Peyer's patch (tissue), 4 donors: ENCODE measurements around the gene NPEPL1. TPM values are rescaled to one million over a fixed set of nuclear protein-coding genes. Genes with fewer than 3 reads are reported as not detected.

Experiments used
- DNase-seq, 3 donors: peaks; one replicate each; pipeline ENCODE4 v3.0.0-alpha.2; 2017 to 2019
- H3K27ac ChIP-seq, 4 donors: fragments of 200-600 bp; sonication (generic); one replicate each; pipeline ENCODE4 v1.5.1; 2016 to 2019
- H3K27me3 ChIP-seq, 2 donors: fragments of 200-600 bp; sonication (generic); one replicate each; pipeline ENCODE4 v1.5.1; 2019
- H3K36me3 ChIP-seq, 3 donors: fragments of 200-600 bp; sonication (generic); one replicate each; pipeline ENCODE4 v1.5.1; 2016 to 2019
- H3K4me1 ChIP-seq, 4 donors: fragments of 200-600 bp; sonication (generic); one replicate each; pipeline ENCODE4 v1.5.1; 2016 to 2019
- H3K4me3 ChIP-seq, 4 donors: fragments of 200-600 bp; sonication (generic); 1 replicate in 3 of 4; 2 replicates in 1 of 4; pipeline ENCODE4 v1.5.1; 2016 to 2019; ENCODE audit warnings: mild to moderate bottlenecking in 1 of 4
- H3K9me3 ChIP-seq, 4 donors: fragments of 200-600 bp; sonication (generic); one replicate each; pipeline ENCODE4 v1.5.1; 2016 to 2019; ENCODE audit warnings: mild to moderate bottlenecking in 1 of 4
- CTCF ChIP-seq, 6 experiments: fragments of 450-650 bp in 4 of 6; fragments of 200-600 bp in 2 of 6; sonication (generic) in 1 of 6; IDR thresholded peaks; one replicate each; pipeline ENCODE4 v1.5.1; 2017 to 2019; ENCODE audit warnings: antibody characterized with exemption in 6 of 6, mild to moderate bottlenecking in 3 of 6, moderate library complexity in 1 of 6
- POLR2A ChIP-seq, 2 donors: fragments of 450-650 bp; IDR thresholded peaks; one replicate each; pipeline ENCODE4 v1.5.1; 2017; ENCODE audit warnings: antibody characterized with exemption in 2 of 2, mild to moderate bottlenecking in 2 of 2, moderate library complexity in 2 of 2
- total RNA-seq, 4 donors: library from RNA; depleted of rRNA; stranded (reverse); fragments of >200 nt; gene quantifications; one replicate each; pipeline ENCODE4 v1.1.0, GENCODE V29; 2016

Gene NPEPL1
- total RNA-seq, 4 donors from 2014 or later = 36.3 to 80.4 (median 63.0) TPM

GRCh38 chr20:58706150-58706892, 13.7 kb downstream of the NPEPL1 start:
- TF ChIP-seq POLR2A (IDR thresholded peaks at IDR 0.05) = no peak
- TF ChIP-seq CTCF (IDR thresholded peaks at IDR 0.05) = no peak
- H3K4me1 ChIP-seq = no peaks in the 10 kb centered on the region
- no peak overlapping the region for H3K4me3 ChIP-seq
- H3K36me3 ChIP-seq = peaks cover 0 to 42% (median 0%) of the 10 kb centered on the region in 3 donors
- H3K27me3 ChIP-seq = no peaks in the 10 kb centered on the region
- H3K27ac ChIP-seq = no peak overlapping the region
- DNase-seq = peak in 1 of 3 donors; percentile 24
- no peaks in the 10 kb centered on the region for H3K9me3 ChIP-seq

DNA sequence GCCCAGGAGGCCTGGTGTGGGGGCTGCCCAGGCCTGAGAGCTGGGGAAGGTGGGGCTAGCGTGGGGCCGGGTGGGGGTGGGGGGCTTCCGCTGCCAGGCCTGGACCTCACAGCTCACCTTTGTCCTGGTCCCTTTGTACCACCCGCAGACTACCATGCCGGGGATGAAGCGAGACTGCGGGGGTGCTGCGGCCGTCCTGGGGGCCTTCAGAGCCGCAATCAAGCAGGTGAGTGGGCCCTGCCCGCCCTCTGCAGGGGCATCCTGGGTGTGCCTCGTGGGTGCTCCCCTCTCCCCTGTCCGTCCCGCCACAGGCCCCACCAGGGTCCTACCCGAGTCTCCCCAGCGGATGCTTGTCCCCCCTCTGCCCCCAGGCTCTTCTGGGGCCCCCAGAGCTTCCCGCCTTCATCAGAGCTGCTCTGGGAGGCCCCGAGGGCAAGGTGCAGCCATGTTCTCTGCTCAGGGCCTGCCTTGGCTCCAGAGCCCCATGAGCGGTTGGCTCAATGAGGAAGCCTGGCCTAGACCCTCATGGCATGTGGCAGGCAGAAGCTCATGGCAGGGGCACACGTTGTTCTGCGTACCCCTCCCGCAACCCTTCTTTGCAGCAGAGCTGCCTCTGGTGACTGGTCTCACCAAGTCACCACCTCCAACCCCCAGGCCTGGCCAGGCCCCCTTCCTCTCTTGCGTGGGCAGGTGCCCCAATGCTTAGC, 14.5 kb downstream of the NPEPL1 start:
- H3K9me3 ChIP-seq = no peaks in the 10 kb centered on the region
- H3K4me3 ChIP-seq = no peak overlapping the region
- H3K27ac ChIP-seq = no peak overlapping the region
- peak in 2 of 3 donors; percentile 12 to 39 for DNase-seq
- H3K27me3 ChIP-seq = no peaks in the 10 kb centered on the region
- peaks cover 0 to 34% (median 0%) of the 10 kb centered on the region in 3 donors for H3K36me3 ChIP-seq
- TF ChIP-seq POLR2A (IDR thresholded peaks at IDR 0.05) = no peak
- TF ChIP-seq CTCF (IDR thresholded peaks at IDR 0.05) = no peak
- H3K4me1 ChIP-seq = no peaks in the 10 kb centered on the region

DNA sequence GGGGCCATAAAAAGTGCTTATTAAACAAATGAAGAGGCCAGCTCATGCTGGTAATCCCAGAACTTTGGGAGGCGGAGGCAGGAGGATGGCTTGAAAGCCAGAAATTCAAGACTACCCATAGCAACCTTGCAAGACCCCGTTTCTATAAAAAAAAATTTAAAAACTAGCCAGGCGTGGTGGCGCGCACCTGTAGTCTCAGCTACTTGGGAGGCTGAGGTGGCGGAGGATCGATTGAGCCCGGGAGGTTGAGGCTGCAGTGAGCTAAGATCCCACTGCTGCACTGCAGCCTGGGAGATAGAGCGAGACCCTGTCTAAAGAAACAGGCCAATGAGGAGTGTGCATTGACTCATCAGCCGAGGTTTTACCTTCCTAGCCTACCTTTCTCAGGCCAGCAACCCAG, 15.2 kb downstream of the NPEPL1 start:
- Histone ChIP-seq H3K27ac (no peak overlapping the region), H3K36me3 (peaks cover 0 to 27% (median 0%) of the 10 kb centered on the region in 3 donors), H3K4me1 (no peaks in the 10 kb centered on the region), H3K9me3 (no peaks in the 10 kb centered on the region), H3K4me3 (no peak overlapping the region), H3K27me3 (no peaks in the 10 kb centered on the region)
- TF ChIP-seq POLR2A (IDR thresholded peaks at IDR 0.05) (no peak), CTCF (IDR thresholded peaks at IDR 0.05) (no peak)
- DNase-seq = no peak

- no peak for TF ChIP-seq POLR2A (IDR thresholded peaks at IDR 0.05)
- Histone ChIP-seq H3K27me3 (no peaks in the 10 kb centered on the region), H3K36me3 (peaks cover 0 to 21% (median 0%) of the 10 kb centered on the region in 3 donors), H3K27ac (no peak overlapping the region), H3K9me3 (no peaks in the 10 kb centered on the region), H3K4me1 (no peaks in the 10 kb centered on the region), H3K4me3 (no peak overlapping the region)
- peak; percentile 5 to 45 (median 34) for DNase-seq
Measured at GRCh38 chr20:58708246-58708931, 15.8 kb downstream of the NPEPL1 start.

DNA sequence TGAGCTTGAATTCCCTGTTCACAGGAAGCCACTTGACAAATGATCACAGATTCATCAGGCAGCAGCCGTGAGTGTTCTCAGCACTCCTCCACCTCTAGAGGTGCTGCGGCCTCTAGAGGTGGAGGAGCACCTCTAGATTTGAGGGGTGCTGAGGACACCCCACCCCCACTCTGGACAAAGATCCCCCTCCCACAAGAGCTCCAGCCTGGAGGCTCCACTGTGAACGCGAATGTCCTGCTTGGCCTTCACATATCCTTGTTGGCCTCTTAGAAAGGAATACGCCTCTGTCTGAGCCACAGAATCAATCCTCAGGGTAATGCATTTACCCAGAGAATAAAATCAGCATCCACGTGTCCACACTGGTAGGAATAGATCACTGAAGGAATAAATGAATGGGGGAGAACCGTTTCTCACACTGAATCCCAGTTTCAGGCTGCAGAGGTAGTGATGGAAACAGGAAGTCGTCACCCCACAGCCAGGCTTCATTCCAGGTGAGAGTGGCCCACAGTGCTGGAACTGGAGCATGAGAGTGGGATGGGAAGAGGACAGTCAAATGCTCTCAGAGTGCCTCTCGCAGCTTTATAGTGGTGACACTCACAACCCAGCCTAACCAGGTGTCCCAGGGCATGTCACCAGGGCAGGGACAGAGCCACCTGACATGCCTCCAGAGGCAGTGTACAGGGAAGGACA, 16.6 kb downstream of the NPEPL1 start:
- H3K9me3 ChIP-seq = no peaks in the 10 kb centered on the region
- H3K4me3 ChIP-seq = no peak overlapping the region
- H3K27me3 ChIP-seq = no peaks in the 10 kb centered on the region
- TF ChIP-seq POLR2A (IDR thresholded peaks at IDR 0.05) = no peak
- no peak for TF ChIP-seq CTCF (IDR thresholded peaks at IDR 0.05)
- DNase-seq = peak in 2 of 3 donors; percentile 6 to 33
- H3K27ac ChIP-seq = no peak overlapping the region
- H3K36me3 ChIP-seq = peaks cover 0 to 13% (median 0%) of the 10 kb centered on the region in 3 donors
- no peaks in the 10 kb centered on the region for H3K4me1 ChIP-seq
